DMS114 treated with DMSO at 0.1 percent for 48 hours (cell line): ENCODE data around the gene CNTNAP2.
"Not testable (repeated sequence)": the region's sequence is repeated elsewhere in the genome, so short reads cannot be mapped to it uniquely, and the experiment has no call there.

Experiments
- DNase-seq: peaks from one replicate; lab custom pipeline; 2025; ENCODE audit not compliant: unreplicated experiment; lab: John Stamatoyannopoulos, UW

The CNTNAP2 gene

GRCh38 chr7:148395990-148396716, 2279.6 kb downstream of the CNTNAP2 start:
- DNase-seq, result no peak

DNA sequence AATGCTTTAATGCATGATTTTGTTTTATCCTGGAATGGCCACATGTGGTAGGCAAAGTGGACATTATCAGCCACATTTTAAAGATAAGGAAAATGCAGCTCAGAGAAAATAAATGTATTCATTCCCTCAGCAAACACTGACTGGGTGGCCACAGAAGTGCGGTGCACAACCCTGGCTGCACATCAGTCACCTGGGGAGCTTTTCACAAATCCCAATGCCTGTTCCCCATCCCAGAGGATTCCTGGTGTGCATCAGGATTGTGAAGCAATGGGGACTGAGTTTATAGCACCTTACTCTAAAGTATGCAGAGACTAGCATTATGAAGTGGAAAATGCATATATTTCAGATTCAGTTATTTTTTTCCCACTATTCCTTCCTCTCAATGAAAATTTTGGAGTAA, 2280.5 kb downstream of the CNTNAP2 start:
- no peak for DNase-seq

DNA sequence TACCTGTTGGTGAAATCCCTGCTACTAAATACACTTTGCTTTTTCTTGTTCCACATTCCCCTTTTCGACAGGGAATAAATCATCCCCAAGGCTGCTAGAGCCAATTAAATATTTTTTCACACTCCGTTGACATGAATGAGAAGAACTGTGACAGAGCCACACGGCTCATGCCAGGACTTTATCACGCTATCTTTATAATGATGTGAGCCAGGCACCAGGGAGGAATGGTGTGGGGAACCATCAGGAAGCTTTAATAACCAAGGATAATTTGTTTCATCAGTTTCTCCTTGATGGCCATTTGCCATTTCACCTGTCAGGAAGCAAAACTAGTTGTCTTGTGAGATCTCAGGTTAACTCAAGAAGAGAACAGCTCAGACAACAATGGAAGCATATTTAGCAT, 2280.9 kb downstream of the CNTNAP2 start:
- no peak for DNase-seq

GRCh38 chr7:148397985-148398384, 2281.4 kb downstream of the CNTNAP2 start:
- no peak for DNase-seq

GRCh38 chr7:148398844-148399365, 2282.3 kb downstream of the CNTNAP2 start:
- no peak for DNase-seq

- no peak for DNase-seq
Measured at GRCh38 chr7:148400101-148400500, 2283.5 kb downstream of the CNTNAP2 start.

- no peak for DNase-seq
Measured at GRCh38 chr7:148402159-148402558, 2285.6 kb downstream of the CNTNAP2 start.

- DNase-seq, result no peak
Measured at GRCh38 chr7:148403466-148403993, 2286.9 kb downstream of the CNTNAP2 start.

DNA sequence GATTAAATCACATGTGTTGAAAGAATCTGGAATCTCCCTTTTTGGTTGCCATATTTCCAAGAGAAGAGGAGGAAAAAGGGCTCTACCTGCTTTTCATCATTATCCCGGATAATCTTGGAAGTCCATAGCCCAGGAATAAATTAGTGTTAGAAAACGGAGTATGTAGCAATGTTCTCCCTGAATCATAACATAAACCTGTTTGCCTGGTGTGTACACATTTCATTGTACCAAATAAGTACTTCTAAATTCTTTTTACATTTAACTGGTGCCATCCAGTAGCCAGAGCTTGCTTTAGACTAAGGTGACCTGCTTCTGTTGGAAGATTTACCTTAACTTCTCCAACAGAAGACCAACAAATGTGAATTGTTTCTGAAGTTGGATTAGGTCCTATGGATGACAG, 2291.7 kb downstream of the CNTNAP2 start:
- no peak for DNase-seq

GRCh38 chr7:148410905-148411304, 2294.3 kb downstream of the CNTNAP2 start:
- DNase-seq, result no peak

GRCh38 chr7:148412691-148413090, 2296.1 kb downstream of the CNTNAP2 start:
- DNase-seq, result no peak

- DNase-seq, result no peak
Measured at GRCh38 chr7:148419856-148420832, 2303.5 kb downstream of the CNTNAP2 start.

GRCh38 chr7:148422030-148422429, 2305.4 kb downstream of the CNTNAP2 start:
- no peak for DNase-seq

DNA sequence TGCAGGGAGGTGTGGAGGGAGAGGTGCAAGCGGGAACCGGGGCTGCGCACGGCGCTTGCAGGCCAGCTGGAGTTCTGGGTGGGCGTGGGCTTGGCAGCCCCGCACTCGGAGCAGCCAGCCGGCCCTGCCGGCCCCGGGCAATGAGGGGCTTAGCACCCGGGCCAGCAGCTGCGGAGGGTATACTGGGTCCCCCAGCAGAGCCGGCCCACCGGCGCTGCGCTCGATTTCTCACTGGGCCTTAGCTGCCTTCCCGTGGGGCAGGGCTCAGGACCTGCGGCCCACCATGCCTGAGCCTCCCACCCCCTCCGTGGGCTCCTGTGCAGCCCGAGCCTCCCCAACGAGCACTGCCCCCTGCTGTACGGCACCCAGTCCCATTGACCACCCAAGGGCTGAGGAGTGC, 2309.8 kb downstream of the CNTNAP2 start:
- DNase-seq, result not testable (repeated sequence)

DNA sequence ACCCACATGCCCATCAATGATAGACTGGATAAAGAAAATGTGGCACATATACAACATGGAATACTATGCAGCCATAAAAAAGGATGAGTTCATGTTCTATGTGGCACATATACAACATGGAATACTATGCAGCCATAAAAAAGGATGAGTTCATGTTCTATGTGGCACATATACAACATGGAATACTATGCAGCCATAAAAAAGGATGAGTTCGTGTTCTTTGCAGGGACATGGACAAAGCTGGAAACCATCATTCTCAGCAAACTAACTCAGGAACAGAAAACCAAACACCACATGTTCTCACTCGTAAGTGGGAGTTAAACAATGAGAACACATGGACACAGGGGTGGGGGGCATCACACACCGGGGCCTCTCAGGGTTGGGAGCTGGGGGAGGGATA, 2314.1 kb downstream of the CNTNAP2 start:
- not testable (repeated sequence) for DNase-seq

DNA sequence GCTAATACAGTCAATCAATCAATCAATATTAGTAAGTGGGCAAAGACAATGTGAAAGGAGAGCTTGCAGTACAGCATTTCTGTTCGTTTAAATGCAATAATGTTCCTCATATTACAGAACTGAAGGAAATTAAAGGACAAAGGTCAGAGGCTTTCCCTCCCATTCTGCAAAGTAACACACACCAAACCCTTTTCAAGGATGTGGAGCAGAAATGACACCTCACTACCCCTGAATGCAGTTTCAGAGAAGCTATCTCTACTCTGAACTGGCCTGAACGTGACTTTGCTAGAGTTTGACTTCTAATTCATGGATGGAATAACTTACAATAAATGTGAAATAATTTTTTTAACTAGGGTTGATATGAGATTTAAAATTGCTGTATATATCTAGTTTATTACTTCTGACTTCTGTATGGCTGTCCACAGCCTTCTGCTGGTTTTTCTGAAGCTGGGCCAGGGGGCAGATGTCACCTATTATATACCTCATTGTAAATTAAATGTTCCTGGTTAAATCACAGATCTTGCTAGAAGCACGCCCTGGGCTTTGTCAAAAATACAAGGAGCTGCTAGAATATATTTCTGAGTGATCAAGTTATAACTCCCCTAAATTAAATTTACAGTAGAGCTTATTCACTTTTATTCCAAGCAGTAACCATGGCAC, 2317.1 kb downstream of the CNTNAP2 start:
- DNase-seq, result no peak

GRCh38 chr7:148434181-148434757, 2317.7 kb downstream of the CNTNAP2 start:
- no peak for DNase-seq

- no peak for DNase-seq
Measured at GRCh38 chr7:148434887-148435286, 2318.3 kb downstream of the CNTNAP2 start.

DNA sequence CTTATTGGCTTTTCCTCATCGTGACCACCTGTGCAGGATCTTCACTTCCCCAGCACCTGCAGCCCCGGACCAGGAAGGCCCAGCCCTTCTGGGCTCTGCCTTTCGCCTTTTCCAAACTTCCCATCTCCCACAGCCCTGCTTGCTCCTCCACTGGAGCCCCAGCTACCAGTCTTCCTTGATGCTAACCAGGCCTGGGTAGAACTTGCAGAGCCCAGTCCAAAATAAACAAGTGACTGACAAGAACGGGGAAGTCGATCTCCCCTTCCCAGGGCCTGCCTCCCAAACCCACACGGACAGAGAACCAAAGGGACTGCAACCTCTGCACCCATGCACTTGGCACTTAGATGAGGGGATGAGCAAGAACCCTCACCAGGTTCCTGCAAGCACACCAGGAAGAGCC, 2319.1 kb downstream of the CNTNAP2 start:
- DNase-seq, result no peak

GRCh38 chr7:148436135-148436534, 2319.5 kb downstream of the CNTNAP2 start:
- DNase-seq, result no peak

- no peak for DNase-seq
Measured at GRCh38 chr7:148436571-148436970, 2320.0 kb downstream of the CNTNAP2 start.
